ENCODE measurements around the gene MYBBP1A. TPM values are rescaled to one million over a fixed set of nuclear protein-coding genes. Genes with fewer than 3 reads are reported as not detected.

Gene MYBBP1A
- polyA plus RNA-seq, 3 donors, result 4.2 to 22.3 (median 5.3) TPM

DNA sequence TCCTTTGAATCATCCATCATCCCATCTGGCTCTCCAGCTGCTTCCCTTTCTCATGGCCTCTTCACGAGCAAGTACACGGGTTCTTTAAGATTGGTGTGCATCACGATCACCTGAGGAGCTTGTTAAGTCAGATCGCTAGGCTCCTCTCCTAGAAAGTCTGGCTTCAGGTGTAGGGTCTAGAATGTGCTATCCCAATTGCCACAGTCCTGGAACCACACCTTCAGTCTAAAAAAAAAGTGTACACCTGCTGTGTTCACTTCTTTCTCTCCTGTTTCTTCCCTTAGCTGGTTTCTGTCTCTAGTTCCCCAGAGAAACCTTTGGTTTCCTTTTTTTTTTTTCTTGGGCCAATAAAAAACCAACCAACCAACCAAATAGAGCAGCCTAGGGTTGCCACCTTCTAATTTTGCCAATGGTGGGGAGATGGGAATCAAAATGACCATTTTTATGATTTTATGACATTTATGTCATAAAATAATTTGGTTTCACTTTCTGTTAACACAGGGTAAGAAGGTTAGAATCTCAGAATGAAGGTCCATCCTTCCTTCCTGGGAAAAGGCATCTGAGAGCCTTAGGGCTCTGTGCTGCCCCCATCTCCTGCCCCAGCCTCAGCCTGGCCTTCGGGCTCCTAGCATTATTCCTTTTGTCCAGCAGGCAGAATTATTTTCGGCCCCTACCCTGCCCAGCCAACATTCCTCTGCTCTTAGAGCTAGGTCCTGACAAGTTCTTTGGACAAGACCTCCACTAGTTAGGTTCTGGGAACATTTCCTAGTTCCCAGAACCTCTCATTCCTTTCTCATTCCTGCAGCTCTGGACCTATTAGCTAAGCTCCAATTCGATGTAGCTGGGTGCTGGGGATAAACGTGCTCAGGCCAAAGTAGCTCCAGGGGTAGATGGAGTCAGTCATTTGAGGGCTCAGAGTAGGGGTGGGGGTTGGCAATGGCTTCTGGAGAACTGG is 7.1 kb upstream of the MYBBP1A start:
- no peaks in the 10 kb centered on the region for H3K36me3 Mint-ChIP-seq
- H3K27ac Mint-ChIP-seq, result peak overlapping the region in 2 of 7 donors; percentile 4 to 54
- Histone ChIP-seq H3K79me2 (ENCODE audit: insufficient read depth, low read length) (no peaks in the 10 kb centered on the region), H3K36me3 (replicated peaks in 1 of 2; ENCODE audit: control insufficient read depth in 1 of 2, insufficient read depth in 2 of 2, low read length in 2 of 2) (no peaks in the 10 kb centered on the region), H3K9ac (ENCODE audit: insufficient read depth, low read length, poor library complexity, severe bottlenecking) (no peak overlapping the region), H3K4me1 (ENCODE audit: control insufficient read depth in 1 of 2, insufficient read depth in 2 of 2, low read length in 2 of 2) (peaks cover 2 to 4% of the 10 kb centered on the region in 2 donors), H3K27me3 (ENCODE audit: control insufficient read depth in 2 of 2, insufficient read depth in 2 of 2, low read length in 2 of 2) (no peaks in the 10 kb centered on the region), H2AFZ (ENCODE audit: insufficient read depth, low read depth, low read length, poor library complexity, severe bottlenecking) (peak overlapping the region; percentile 12), H3K4me3 (replicated peaks in 1 of 3; ENCODE audit: low read depth in 2 of 3, low read length in 3 of 3) (no peak overlapping the region), H4K20me1 (ENCODE audit: insufficient read depth, low read length) (no peaks in the 10 kb centered on the region), H3K27ac (ENCODE audit: low read depth in 1 of 2, low read length in 2 of 2) (no peak overlapping the region), H3K9me3 (replicated peaks in 1 of 2; ENCODE audit: control insufficient read depth in 1 of 2, insufficient read depth in 1 of 2, low read length in 2 of 2) (no peaks in the 10 kb centered on the region), H3K4me2 (replicated peaks; ENCODE audit: extremely low read depth, low read length, poor library complexity, severe bottlenecking) (no peak overlapping the region)
- no peak for DNase-seq
- H3K27me3 Mint-ChIP-seq (ENCODE audit: low read depth in 3 of 3), result peaks cover 0 to 4% (median 2%) of the 10 kb centered on the region in 3 donors
- no peaks in the 10 kb centered on the region for H3K9me3 Mint-ChIP-seq
- peaks cover 17% of the 10 kb centered on the region for H3K4me1 Mint-ChIP-seq
- 81% methylated on average over 7 of the region's 8 CpGs for WGBS (ENCODE audit: insufficient coverage)
- H3K4me3 Mint-ChIP-seq, result peak overlapping the region in 1 of 2 donors; percentile 14
- TF ChIP-seq CTCF (IDR thresholded peaks at IDR 0.05), result no peak
- intact Hi-C loops (cut with micrococcal nuclease), result loop anchor here in 1 of 2 donors (10.0 kb wide), 1 partner anchor 137 kb away; no protein-coding TSS in a partner anchor

DNA sequence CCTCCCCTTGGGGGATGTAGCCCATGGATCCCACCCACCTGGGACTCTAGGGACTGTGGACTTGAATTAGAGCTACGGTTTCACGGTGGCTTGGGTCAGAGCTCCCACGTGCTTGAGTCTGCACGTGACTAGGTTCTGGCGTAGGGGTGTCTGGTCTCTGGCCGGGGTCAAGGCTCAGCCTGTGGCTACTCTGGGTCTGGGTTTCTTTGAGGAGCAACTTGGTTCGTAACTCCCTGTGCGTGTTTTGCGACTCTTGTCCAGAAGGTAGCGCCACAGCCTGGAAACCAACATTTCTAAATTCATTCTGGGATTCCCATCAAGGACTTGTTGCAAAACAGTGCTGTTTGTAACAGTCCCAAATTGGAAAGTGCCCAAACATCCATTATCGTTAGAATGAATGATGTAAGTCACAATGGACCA is 5.7 kb upstream of the MYBBP1A start:
- H3K79me2 ChIP-seq (ENCODE audit: insufficient read depth, low read length), result no peaks in the 10 kb centered on the region
- intact Hi-C loops (cut with micrococcal nuclease), result loop anchor here in 1 of 2 donors (10.0 kb wide), 1 partner anchor 136 kb away; no protein-coding TSS in a partner anchor
- no peak for TF ChIP-seq CTCF (IDR thresholded peaks at IDR 0.05)
- no peaks in the 10 kb centered on the region for H3K27me3 ChIP-seq (ENCODE audit: control insufficient read depth in 2 of 2, insufficient read depth in 2 of 2, low read length in 2 of 2)
- no peak for DNase-seq
- no peak overlapping the region for H3K4me2 ChIP-seq (replicated peaks; ENCODE audit: extremely low read depth, low read length, poor library complexity, severe bottlenecking)
- H3K9ac ChIP-seq (ENCODE audit: insufficient read depth, low read length, poor library complexity, severe bottlenecking), result no peak overlapping the region
- Mint-ChIP-seq H3K36me3 (no peaks in the 10 kb centered on the region), H3K27me3 (ENCODE audit: low read depth in 3 of 3) (peaks cover 0 to 5% (median 3%) of the 10 kb centered on the region in 3 donors), H3K4me3 (no peak overlapping the region), H3K27ac (peak overlapping the region in 1 of 7 donors; percentile 52), H3K9me3 (no peaks in the 10 kb centered on the region), H3K4me1 (peaks cover 20% of the 10 kb centered on the region)
- H2AFZ ChIP-seq (ENCODE audit: insufficient read depth, low read depth, low read length, poor library complexity, severe bottlenecking), result no peak overlapping the region
- H3K4me3 ChIP-seq (replicated peaks in 1 of 3; ENCODE audit: low read depth in 2 of 3, low read length in 3 of 3), result no peak overlapping the region
- no peak overlapping the region for H3K27ac ChIP-seq (ENCODE audit: low read depth in 1 of 2, low read length in 2 of 2)
- H3K9me3 ChIP-seq (replicated peaks in 1 of 2; ENCODE audit: control insufficient read depth in 1 of 2, insufficient read depth in 1 of 2, low read length in 2 of 2), result no peaks in the 10 kb centered on the region
- H3K4me1 ChIP-seq (ENCODE audit: control insufficient read depth in 1 of 2, insufficient read depth in 2 of 2, low read length in 2 of 2), result peaks cover 5 to 8% of the 10 kb centered on the region in 2 donors
- no peaks in the 10 kb centered on the region for H3K36me3 ChIP-seq (replicated peaks in 1 of 2; ENCODE audit: control insufficient read depth in 1 of 2, insufficient read depth in 2 of 2, low read length in 2 of 2)
- H4K20me1 ChIP-seq (ENCODE audit: insufficient read depth, low read length), result no peaks in the 10 kb centered on the region
- WGBS (ENCODE audit: insufficient coverage), result 97% methylated on average over 9 of the region's 11 CpGs
